Measurements from ENCODE around the gene RNF7. TPM values are rescaled to one million over a fixed set of nuclear protein-coding genes. Genes with fewer than 3 reads are reported as not detected.

RNF7 gene
- total and polyA plus RNA-seq, 9 of the 15 experiments (the other 6 are each of a cell fraction or from before 2014, with no cell fraction given): 38.8 to 133 (median 80.5) TPM

- no peak; a peak in 1 of 4 replicates for TF ChIP-seq ZNF639 (CRISPR knock-in tag; conservative IDR thresholded peaks at IDR 0.05 in 1 of 2, IDR thresholded peaks at IDR 0.05 in 1 of 2)
- peak; percentile 46; the same call in 1 of the 2 replicates for TF ChIP-seq GATAD2B (IDR thresholded peaks at IDR 0.05; ENCODE audit: borderline replicate concordance)
- TF ChIP-seq SMAD4 (CRISPR knock-in tag; conservative IDR thresholded peaks at IDR 0.05): peak; percentile 89
- no peak for TF ChIP-seq ETV1 (tag; conservative IDR thresholded peaks at IDR 0.05; ENCODE audit: low read depth)
- no peak for TF ChIP-seq ZNF551 (CRISPR knock-in tag; IDR thresholded peaks at IDR 0.05)
- TF ChIP-seq SPI1 (IDR thresholded peaks at IDR 0.05; ENCODE audit: borderline replicate concordance, low read depth, low read length): 0 out of 2 replicates have a peak, but pooled peaks have one; percentile 9
- TF ChIP-seq MCM2 (IDR thresholded peaks at IDR 0.05; ENCODE audit: low read depth): no peak
- peak; percentile 66 for TF ChIP-seq HBP1 (CRISPR knock-in tag; IDR thresholded peaks at IDR 0.05)
- TF ChIP-seq BRD9 (IDR thresholded peaks at IDR 0.05; ENCODE audit: low read depth, partially characterized antibody): peak; percentile 79
- peak; percentile 91 for TF ChIP-seq NFRKB (IDR thresholded peaks at IDR 0.05; ENCODE audit: low read depth)
- TF ChIP-seq ZNF282 (CRISPR knock-in tag; IDR thresholded peaks at IDR 0.05): no peak
- no peak for TF ChIP-seq PCBP2 (IDR thresholded peaks at IDR 0.05; ENCODE audit: low read depth, low read length, poor library complexity, severe bottlenecking)
- 0 out of 2 replicates have a peak, but pooled peaks have one; percentile 44 for TF ChIP-seq LCOR (CRISPR knock-in tag; IDR thresholded peaks at IDR 0.05)
- TF ChIP-seq MITF (IDR thresholded peaks at IDR 0.05): no peak
- TF ChIP-seq FOXM1 (IDR thresholded peaks at IDR 0.05; ENCODE audit: low read depth): no peak
- no peak for TF ChIP-seq FOXM1 (CRISPR knock-in tag; IDR thresholded peaks at IDR 0.05; ENCODE audit: low read depth)
- no peak for TF ChIP-seq ZNF311 (CRISPR knock-in tag; IDR thresholded peaks at IDR 0.05)
- TF ChIP-seq PHF20 (IDR thresholded peaks at IDR 0.05; ENCODE audit: partially characterized antibody): peak; percentile 48
- no peak for TF ChIP-seq IRF9 (tag; IDR thresholded peaks at IDR 0.05)
- TF ChIP-seq MCM5 (IDR thresholded peaks at IDR 0.05; ENCODE audit: low read depth): no peak
- no peak for TF ChIP-seq KLF16 (IDR thresholded peaks at IDR 0.05)
- 0 out of 2 replicates have a peak, but pooled peaks have one; percentile 9 for TF ChIP-seq CGGBP1 (CRISPR knock-in tag; IDR thresholded peaks at IDR 0.05)
- TF ChIP-seq STAT5A (IDR thresholded peaks at IDR 0.05; ENCODE audit: borderline replicate concordance, low read length): no peak
Observed at GRCh38 chr3:141738022-141738890, at the start of gene RNF7 (continued).

All from K562 (cell line).